LNCAP (cell line): ENCODE results near the gene LHPP.

Experiments
- CTCF ChIP-seq: fragments of 450-650 bp; IDR thresholded peaks from 2 replicates; pipeline ENCODE4 v1.5.1; 2017; ENCODE audit warnings: mild to moderate bottlenecking

Gene LHPP

DNA sequence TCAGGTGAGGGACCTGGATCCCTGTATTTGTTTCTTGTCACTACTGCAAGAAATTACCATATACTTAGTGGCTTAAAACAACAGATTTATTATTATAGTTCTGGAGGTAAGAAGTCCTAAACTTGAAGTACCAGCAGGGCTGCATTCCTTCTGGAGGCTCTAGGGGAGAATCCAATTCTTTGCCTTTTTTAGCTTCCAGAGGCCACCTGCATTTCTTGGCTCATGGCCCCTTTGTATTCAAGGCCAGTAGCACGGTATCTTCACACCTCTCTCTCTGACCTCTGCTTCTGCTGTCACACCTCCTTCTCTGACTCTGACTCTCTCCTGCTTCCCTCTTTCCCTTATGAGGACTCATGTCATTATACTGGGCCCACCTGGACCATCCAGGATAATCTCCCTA lies 2.2 kb upstream of the LHPP start:
- TF ChIP-seq CTCF = no peak

- no peak for TF ChIP-seq CTCF
Measured at GRCh38 chr10:124460144-124460543, 1.5 kb upstream of the LHPP start.

GRCh38 chr10:124462348-124462695 lies 699 bp downstream of the LHPP start:
- TF ChIP-seq CTCF = no peak

GRCh38 chr10:124464028-124464965 lies 2.7 kb downstream of the LHPP start:
- no peak for TF ChIP-seq CTCF

DNA sequence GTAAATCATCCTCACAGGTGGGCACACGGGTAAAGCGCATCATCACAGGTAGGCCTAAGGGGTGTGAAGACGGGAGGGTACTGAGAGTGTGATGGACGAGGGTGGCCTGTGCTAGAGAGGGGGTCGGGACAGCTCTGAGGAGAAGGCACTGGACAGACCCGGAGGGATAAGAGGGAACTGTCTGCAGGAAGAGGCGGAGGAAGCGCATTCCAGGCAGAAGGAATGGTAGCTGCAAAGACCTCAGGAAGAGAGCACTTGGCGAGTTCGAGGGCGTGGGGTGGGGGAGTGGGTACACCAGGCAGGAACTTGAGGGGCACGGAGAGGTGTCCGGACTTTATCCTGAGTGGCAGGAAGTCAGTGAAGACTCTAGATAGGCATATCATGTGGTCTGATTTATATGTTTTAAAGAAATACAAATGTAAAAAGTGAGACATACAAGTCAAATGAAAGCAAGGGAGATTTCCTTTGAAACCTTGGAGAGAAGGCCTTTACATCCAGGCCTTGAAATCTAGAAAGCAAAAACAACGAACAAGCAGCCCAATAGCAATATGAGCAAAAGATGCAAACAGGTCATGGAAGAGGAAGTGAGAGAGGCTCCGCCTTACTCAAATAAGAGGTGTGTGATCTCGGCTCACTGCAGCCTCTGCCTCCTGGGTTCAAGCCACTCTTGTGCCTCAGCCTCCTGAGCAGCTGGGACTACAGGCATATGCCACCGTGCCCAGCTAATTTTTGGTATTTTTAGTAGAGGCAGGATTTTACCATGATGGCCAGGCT lies 3.6 kb downstream of the LHPP start:
- TF ChIP-seq CTCF = no peak

DNA sequence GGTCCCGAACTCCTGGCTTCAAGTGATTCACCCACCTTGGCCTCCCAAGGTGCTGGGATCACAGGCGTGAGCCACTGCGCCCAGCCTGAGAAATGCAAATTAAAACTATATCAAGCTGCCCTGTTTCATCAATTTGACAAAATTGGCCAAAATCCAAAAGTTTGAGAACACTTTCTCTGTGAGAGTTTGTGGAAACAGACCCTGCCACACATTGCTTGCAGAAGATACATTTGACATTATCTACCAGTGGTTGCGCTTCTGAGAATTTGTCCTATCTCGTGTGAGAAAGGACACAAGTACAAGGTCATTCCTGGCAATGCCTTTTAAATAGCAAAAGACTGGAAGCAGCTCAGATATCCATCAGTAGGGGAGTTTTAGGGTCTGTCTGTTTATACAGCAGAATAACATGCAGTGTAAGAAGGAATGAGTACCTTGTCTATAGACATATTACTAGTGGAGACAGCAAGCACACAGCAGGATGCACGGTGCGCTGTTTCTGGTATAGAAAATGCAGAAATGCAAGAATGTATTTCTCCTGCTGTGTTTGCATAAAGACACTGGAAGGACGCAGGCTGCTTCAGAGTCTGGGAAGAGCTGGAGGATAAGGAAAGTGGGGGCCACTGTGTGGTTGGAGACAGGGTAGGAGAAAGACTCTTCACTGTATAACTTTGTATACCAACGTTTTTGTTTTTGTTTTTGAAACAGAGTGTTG lies 4.3 kb downstream of the LHPP start:
- no peak for TF ChIP-seq CTCF

GRCh38 chr10:124467165-124467564 lies 5.5 kb downstream of the LHPP start:
- TF ChIP-seq CTCF = no peak
